ENCODE results near the gene CARD18. TPM values are rescaled to one million over a fixed set of nuclear protein-coding genes. Genes with fewer than 3 reads are reported as not detected.
"Not testable (repeated sequence)": the region's sequence is repeated elsewhere in the genome, so short reads cannot be mapped to it uniquely, and the experiment has no call there.

CARD18 gene
- total RNA-seq, 1 donor from 2014 or later: 0.26 TPM

DNA sequence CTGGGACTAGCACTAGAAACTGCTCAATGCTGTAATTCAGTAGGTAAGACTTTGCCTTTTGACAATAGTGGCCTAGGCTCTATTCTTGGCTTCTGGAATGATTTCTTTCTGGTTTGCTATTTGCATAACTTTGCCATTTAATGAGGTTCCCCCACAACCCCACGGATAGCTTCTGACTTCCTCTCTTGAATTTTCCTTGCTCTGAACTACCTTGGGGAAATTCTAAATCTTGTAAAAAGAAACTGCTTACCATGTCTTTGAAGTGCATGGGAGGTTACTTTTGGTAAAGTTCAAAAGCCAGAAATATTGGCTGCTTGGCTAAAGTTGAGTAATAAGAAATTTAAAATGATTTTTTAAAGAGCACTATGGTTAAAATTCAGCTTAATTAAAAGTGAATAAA, 35.3 kb downstream of the CARD18 start:
- Histone ChIP-seq H3K27me3 (ENCODE audit: control insufficient read depth, insufficient read depth, low read length) (no peaks in the 10 kb centered on the region), H3K36me3 (ENCODE audit: control insufficient read depth, insufficient read depth, low read length) (no peaks in the 10 kb centered on the region), H3K4me3 (ENCODE audit: low read depth, low read length) (no peak overlapping the region)
- no peak for DNase-seq (ENCODE audit: low read depth)
- FAIRE-seq: no peak
- TF ChIP-seq, protein P1, sequence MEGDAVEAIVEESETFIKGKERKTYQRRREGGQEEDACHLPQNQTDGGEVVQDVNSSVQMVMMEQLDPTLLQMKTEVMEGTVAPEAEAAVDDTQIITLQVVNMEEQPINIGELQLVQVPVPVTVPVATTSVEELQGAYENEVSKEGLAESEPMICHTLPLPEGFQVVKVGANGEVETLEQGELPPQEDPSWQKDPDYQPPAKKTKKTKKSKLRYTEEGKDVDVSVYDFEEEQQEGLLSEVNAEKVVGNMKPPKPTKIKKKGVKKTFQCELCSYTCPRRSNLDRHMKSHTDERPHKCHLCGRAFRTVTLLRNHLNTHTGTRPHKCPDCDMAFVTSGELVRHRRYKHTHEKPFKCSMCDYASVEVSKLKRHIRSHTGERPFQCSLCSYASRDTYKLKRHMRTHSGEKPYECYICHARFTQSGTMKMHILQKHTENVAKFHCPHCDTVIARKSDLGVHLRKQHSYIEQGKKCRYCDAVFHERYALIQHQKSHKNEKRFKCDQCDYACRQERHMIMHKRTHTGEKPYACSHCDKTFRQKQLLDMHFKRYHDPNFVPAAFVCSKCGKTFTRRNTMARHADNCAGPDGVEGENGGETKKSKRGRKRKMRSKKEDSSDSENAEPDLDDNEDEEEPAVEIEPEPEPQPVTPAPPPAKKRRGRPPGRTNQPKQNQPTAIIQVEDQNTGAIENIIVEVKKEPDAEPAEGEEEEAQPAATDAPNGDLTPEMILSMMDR (IDR thresholded peaks at IDR 0.05; ENCODE audit: insufficient read depth, low read length, severe bottlenecking): no peak

DNA sequence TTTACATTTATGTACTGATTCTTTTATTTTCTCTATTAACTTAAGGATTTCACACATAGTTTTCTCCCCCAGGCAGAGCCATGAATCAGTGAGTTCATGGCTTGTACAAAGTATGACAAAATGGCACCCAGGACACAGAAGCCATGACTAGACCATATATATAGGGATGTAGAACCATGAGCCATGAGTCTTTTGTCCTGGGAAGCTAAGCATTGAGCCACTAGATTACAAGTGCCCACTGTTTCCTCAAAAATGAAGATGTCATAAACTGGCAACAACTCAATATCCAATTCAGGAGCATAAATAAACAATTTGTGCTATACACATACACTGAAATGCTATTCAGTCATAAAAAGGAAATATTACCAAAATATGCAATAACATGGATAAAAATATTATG, 36.2 kb downstream of the CARD18 start:
- H3K36me3 ChIP-seq (ENCODE audit: control insufficient read depth, insufficient read depth, low read length): no peaks in the 10 kb centered on the region
- no peak overlapping the region for H3K4me3 ChIP-seq (ENCODE audit: low read depth, low read length)
- TF ChIP-seq, protein P1 (IDR thresholded peaks at IDR 0.05; ENCODE audit: insufficient read depth, low read length, severe bottlenecking): no peak
- H3K27me3 ChIP-seq (ENCODE audit: control insufficient read depth, insufficient read depth, low read length): no peaks in the 10 kb centered on the region
- FAIRE-seq (no peak), DNase-seq (ENCODE audit: low read depth) (no peak)

DNA sequence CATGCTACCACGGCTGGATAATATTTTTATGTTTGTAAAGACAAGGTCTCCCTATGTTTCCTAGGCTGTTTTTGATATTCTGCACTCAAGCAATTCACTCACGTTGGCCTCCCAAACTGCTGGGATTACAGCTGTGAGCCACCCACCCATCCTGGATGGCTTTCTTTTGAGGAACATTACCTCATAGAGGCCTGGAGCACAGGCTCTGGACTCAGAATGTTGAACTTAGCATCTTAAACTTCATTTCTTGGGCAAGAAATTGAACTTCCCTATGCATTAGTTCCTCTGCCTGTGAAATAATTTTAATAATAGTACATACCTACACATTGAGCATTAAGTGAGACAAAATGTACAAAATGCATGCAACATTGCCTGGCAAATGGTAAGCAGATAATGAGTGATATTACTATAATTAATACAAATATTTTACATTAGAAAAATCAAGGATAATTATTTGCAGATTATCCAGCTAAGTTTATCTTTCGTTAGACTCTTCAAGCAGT, 37.4 kb downstream of the CARD18 start:
- H3K4me3 ChIP-seq (ENCODE audit: low read depth, low read length); H3K27me3 ChIP-seq (ENCODE audit: control insufficient read depth, insufficient read depth, low read length); DNase-seq (ENCODE audit: low read depth); H3K36me3 ChIP-seq (ENCODE audit: control insufficient read depth, insufficient read depth, low read length): not testable (repeated sequence)
- peak; percentile 90 for FAIRE-seq

DNA sequence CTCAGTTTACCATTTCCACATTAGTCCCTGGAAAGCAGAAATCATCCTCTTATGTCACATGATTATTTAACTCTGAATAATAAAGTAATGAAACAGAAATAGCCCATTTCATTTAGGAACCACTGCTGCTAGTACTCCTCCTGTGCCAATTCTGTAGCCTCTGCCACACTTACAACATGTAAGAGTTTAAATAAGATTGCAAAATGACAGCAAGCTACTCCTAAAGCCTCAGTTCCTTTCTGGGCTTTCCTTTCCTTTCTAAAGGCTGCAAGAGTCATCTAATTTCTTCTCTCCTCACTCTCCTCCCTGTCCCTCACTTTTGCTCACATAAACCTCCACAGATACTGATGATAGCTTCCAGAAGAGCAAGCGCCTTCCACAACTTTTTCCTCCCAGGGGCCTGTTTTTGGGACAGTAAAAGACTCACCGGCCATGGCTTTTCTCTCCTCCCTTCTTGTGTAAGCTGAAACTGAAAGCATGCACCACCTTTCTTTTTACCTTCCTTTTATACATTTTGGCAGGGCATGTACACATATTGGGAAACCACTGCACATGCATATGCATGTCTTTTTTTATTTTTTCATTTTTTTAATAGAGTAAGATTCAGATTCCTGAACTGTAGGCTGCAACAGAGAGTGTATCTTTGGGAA, 38.5 kb downstream of the CARD18 start:
- Histone ChIP-seq H3K4me3 (ENCODE audit: low read depth, low read length) (no peak overlapping the region), H3K27me3 (ENCODE audit: control insufficient read depth, insufficient read depth, low read length) (no peaks in the 10 kb centered on the region), H3K36me3 (ENCODE audit: control insufficient read depth, insufficient read depth, low read length) (no peaks in the 10 kb centered on the region)
- TF ChIP-seq, protein P1 (IDR thresholded peaks at IDR 0.05; ENCODE audit: insufficient read depth, low read length, severe bottlenecking): no peak
- FAIRE-seq (no peak), DNase-seq (ENCODE audit: low read depth) (peak; percentile 62)

DNA sequence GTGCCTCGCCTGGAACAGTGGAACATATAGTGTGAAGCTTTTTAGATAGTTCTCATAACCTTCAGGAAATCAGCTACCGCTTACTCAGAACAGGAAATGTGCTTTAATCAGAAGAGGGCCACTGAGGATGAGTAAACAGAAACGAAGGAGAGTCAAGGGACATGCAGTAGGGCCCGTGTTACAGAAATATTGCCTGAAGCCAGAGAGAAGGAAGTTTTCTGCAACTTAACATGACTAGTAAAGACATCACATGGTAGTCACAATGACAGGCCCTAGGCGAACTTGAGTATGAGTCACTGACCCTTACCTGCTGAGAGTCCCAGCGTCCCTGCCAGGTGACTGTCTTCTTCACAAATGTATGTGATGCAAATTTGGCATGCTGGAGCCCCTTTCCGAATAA, 39.4 kb downstream of the CARD18 start:
- H3K27me3 ChIP-seq (ENCODE audit: control insufficient read depth, insufficient read depth, low read length): no peaks in the 10 kb centered on the region
- TF ChIP-seq, protein P1 (IDR thresholded peaks at IDR 0.05; ENCODE audit: insufficient read depth, low read length, severe bottlenecking): no peak
- FAIRE-seq (peak; percentile 83), DNase-seq (ENCODE audit: low read depth) (peak; percentile 81)
- no peaks in the 10 kb centered on the region for H3K36me3 ChIP-seq (ENCODE audit: control insufficient read depth, insufficient read depth, low read length)
- H3K4me3 ChIP-seq (ENCODE audit: low read depth, low read length): no peak overlapping the region

DNA sequence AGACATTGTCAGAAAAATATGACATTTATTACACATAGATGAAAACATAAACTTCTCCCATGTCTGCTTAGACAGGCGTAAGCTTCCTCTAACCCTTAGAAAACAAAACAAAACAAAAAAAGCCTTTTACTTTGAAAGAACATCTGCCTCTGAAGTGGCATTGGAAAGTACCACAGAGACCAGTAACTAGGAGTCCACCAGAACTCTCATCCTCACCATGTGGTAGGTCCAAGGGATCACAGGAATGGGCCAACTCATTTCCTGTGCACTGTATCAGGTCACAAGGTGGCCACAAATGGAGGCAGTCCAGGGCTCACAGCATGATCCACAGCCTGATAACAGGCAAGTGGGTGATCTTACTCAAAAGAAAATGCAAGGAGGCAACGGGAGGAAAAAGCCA, 40.0 kb downstream of the CARD18 start:
- H3K36me3 ChIP-seq (ENCODE audit: control insufficient read depth, insufficient read depth, low read length); FAIRE-seq; H3K27me3 ChIP-seq (ENCODE audit: control insufficient read depth, insufficient read depth, low read length); H3K4me3 ChIP-seq (ENCODE audit: low read depth, low read length); DNase-seq (ENCODE audit: low read depth): not testable (repeated sequence)
